HG03575 (cell line): ENCODE results near the gene ATP5F1E.

Source experiments
- ATAC-seq: cut with Tn5 transposase; IDR thresholded peaks from one replicate; pipeline ENCODE4 v1.9.1; 2021; ENCODE audit not compliant: unreplicated experiment, insufficient number of reproducible peaks, low FRiP score; ENCODE audit errors: extremely low read depth

Gene ATP5F1E

DNA sequence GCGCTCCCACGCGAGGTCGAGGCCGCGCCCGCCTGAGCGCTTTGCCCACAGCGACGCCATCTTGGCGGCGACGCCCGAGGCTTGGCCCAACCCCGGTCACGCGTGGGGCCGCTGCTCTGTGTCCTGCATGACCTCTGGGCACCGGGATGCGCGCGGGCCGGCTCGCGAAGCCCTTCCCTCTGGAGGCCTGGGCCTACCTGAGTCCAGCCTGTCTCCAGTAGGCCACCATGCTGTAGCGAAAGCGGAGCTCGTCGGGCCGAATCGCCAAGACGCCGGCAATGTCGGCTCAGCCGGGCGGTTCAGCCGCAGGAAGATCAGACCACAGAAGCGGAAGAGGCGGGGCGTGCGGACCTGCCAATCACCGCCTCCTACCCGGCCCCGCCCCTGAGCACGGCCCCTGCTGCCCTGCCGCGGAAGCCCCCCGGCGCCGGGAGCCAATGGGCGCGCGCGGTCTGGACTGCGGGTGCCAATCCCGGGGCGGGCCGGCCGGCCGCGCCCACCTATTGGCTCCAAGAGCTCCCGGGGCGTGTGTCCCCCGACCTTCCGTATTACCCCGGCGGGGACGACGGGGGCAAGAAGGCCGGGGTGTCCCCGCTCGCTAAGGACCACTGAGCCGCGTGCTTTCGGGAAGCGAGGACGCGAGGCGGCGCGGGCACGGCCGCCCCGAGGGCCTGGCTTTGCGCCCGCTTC is at the start of gene ATP5F1E:
ATP5F1E (minus strand) TSS at position 313 of the 690 bp plus-strand sequence; CDS start at position 229, 84 bp downstream.
- ATAC-seq: no peak

DNA sequence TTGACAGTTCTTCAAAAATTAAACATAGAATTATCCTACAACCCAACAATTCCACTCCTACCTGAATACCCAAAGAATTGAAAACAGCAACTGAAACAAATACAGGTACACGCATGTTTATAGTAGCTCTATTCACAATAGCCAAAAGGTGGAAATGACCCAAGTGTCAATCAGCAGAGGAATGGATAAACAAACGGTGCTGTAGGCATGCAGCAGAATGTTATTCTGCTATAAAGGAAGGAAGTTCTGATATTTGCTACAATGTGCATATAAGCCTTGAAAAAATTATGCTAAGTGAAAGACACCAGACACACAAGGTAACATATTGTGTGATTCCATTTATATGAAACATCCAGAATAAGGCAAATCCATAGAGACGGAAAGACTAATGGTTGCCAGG is 48.9 kb upstream of the ATP5F1E start:
- no peak for ATAC-seq

DNA sequence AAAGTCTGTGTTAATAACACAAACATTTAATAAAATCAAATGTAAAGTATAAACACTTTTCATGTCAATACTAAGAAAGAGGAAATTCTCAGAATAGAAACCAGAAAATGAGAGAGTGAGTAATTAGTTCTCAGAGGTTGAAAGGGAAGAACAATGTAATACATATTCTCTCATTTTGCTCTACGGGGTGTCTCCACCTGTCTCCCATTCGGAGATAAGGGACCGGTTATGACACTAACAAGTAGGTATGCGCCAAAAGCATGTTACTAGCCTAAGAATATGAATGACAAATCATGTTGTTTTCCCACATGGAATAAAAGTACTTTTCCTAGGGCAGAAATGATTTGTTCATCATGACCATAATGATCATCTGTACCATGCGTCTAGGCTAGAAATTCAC is 46.1 kb upstream of the ATP5F1E start:
- ATAC-seq: no peak

DNA sequence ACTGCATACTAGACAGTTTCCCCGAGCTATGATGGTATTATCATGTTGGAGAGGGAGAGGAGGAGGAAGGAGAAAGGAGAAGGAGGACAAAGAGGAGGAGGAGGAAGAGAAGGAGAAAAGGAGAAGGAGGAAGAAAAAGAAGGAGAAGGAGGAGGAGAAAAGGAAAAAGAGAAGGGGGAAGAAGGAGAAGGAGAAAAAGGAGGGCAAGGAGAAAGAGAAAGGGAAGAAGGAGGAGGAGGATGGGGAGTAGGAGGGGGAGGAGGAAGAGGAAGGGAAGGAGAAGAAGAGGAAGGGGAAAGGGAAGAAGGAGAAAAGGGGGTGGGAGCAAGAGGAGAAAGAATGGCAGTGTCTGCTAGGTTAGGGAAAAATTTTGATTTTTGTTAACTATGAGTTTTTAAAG is 45.6 kb upstream of the ATP5F1E start:
- ATAC-seq: no peak

DNA sequence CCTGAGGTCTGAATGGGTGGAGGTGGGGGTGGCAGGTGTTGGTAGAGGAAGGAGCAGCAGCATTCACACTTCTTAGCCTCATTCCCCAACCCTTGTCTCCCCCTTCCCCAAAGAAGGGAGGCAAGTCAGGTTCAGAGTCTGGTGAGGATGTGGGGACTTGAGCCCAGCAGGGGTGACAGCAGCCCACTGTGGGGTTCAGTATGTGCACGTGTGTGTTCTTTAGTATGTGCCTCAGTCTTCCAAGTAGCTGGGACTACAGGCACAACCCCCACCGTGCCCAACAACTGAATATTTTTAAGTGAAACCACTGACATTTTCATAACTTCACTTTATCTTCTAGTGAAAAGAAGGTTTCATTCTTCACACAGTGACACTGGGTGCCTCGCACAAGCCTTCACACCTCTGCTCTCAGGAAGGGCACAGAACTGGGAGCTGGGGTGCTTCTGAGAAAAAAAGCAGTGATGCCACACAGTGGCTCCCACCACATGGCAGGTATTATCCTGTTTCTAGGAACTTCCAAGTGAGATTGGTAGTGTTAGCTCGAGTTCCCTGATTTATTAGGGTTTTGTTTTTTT is 43.9 kb upstream of the ATP5F1E start:
- no peak for ATAC-seq

DNA sequence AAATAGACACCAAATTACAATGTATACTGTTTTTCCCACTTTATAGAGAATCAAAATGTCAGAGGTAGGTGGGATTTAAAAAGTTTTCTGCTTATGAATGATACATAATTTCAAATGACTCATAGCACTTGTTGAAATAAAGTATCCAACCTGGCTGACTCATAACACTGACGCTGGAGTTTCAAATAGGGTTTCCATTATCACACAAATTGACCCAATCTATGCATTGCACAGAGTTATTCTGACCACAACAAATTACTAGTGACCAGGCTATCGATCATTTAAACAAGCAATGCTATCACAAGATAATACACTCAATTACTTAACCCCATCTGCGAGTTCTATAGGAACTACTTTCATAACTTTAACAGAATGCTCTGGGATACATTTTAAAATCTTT is 42.3 kb upstream of the ATP5F1E start:
- ATAC-seq: no peak

DNA sequence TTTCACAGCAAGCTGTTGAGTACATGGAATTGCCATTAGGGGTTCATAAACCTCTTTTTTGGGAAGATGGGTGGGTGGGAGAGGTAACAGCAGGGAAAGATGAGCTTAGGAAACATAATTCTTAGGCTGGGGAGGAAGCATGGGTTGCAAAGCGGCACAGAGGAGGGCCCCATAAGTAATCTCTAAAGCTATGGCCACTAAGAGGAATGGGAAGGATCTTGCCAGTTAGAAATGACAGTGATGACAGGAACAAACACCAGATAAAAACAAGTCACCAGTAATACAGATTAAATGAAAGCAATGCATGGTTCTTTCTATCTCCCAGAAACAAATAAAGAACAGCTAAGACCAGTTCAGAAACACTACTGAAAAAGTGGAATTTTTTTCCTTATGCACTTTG is 41.4 kb upstream of the ATP5F1E start:
- no peak for ATAC-seq

DNA sequence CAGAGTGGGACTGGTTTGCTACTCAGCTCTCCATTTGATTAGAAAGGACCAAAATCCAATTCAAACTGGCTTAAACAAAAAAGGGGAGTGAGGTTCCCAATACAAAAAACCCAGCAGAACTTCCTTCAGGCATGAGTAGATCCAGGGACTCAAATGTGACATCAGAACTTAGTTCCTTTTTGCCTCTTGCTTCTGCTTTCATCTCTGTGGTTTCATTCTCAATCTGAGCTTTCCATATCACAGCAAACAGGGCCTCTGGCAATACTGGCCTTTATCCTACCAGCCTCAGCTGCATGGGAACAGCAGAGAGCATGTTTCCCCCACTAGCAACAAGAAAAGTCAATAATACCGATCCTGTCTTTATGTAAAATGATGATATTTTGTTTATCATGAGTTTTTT is 39.1 kb upstream of the ATP5F1E start:
- no peak for ATAC-seq

DNA sequence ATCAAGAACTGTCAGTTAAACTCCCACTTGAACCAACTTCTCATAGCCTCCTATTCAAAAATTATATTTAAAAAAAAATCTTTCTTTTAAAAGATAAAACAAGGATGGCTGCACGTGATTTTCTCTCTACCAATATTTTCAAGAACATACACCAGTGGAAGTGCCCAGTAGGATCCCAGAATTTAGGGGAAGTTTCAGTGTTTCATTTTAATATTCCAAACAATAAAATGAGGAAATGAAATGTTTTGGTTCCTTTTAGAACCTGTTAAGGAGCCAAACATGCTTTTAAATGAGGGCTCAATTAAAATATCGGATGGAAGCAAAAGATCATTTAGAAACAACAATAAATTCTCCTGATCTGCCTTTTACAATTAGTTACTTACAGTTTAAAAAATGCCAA is 36.9 kb upstream of the ATP5F1E start:
- ATAC-seq: no peak

DNA sequence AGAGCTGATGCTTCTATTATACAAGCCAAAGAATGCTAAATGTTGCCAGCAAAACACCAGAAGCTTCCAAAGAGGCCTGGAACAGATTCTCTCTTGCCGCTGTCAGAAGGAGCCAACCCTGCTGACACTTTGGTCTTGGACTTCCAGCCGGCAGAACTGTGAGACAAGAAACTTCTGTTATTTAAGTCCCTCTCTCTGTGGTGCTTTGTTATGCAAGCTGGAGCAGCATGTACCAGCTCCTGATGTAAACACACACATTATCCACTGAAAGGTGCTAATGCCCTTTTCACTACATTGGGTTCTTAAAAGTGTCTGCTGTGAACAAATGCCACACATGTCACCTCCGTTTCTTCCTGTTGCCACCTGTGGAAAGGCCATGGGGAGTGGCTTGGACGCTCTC is 36.4 kb upstream of the ATP5F1E start:
- ATAC-seq: no peak

DNA sequence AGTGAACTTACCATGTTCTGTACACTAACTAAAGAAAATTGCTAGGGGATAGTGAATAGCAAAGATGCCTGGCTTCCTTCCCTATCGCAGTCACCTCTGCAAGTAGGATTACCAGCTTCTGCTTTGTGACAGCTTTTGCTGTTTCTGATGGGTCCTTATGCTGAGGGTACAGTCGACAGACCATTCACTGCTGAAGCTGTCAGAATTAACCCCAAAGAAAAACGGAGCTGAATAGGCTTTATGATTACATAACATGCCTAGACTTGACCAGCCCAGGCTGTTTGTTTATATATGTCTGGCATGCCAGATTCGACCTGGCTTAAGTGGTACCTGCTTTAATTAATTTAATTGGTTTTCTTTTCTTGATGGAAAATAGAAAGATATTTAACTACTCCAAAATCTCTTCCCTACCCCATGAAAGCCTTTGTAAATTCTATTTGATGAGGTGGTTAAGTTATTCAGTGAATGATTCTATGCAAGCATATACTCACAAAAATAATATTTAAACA is 32.1 kb upstream of the ATP5F1E start:
- ATAC-seq: no peak

DNA sequence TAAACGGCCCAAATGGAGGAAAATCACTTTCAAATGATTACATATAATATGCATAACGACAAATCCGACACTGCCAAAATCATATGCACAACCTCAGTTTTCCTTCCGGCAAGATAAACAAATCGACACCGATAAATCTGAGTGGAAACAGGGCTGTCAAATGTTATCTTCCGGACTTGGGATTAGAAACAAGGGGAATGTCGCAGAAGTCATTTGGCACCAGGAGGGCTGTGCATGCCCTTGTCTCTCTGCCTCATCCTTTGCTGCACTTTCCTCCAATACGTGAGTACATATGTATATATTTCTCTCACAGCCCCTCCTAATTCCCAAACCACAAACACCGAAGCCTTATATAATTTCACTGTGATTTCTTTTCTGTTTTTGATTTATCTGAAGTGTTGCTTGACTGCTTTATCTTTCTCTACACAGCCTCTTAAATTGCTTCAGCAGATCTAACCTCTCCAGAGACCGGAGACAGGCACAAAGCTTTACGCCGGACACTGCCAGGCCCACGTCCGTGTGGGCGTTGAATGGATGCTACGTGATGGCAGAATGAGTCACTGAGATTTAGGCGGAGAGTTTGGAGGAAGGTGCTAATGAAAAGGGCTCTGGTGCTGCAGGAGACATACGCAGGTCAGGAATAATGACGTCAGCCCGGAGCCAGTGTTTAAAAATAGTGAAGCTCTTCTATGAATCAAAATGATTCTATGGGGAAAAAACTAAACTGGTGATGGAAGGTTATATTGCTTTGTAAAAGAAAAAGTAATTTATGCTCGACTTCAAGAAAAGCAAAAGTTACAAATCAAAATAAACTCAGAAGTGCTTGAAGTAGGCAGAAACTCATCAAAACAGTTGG is 31.5 kb upstream of the ATP5F1E start:
- no peak for ATAC-seq

DNA sequence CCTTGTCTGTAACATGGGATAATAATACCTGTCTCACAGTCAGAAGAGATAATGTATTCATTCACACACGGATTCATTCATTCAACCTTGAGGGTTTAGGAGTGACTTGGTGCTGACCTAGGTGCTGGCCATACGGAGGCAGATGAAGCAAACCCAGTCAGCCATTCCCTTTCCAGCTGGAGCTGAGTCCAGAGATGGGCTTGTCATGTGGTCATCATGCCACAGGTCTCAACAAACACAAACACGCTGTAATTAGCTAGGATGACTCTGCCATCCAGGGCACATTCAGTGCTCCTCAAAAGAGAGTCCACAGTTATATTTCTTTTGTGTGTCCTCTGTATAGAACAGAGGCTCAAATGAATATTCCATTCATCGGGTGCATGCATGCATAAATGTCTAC is 29.9 kb upstream of the ATP5F1E start:
- ATAC-seq: no peak

DNA sequence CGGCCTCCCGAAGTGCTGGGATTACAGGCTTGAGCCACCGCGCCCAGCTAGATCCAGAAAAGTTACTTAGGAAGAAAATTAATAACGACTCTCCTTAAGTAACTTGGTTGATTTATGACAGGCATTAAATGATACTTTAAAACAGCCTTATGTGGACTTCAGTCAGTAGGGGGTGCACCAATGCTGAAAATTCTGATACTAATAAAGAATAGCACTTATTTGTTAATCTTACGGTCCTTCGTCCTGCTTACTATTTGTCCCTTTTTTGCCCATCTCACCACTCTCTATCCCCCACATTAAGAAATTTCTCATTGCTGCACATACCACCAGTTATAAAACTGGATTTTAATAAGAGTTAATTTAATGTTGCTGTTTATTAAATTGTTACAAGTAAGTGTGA is 23.2 kb upstream of the ATP5F1E start:
- ATAC-seq: no peak

DNA sequence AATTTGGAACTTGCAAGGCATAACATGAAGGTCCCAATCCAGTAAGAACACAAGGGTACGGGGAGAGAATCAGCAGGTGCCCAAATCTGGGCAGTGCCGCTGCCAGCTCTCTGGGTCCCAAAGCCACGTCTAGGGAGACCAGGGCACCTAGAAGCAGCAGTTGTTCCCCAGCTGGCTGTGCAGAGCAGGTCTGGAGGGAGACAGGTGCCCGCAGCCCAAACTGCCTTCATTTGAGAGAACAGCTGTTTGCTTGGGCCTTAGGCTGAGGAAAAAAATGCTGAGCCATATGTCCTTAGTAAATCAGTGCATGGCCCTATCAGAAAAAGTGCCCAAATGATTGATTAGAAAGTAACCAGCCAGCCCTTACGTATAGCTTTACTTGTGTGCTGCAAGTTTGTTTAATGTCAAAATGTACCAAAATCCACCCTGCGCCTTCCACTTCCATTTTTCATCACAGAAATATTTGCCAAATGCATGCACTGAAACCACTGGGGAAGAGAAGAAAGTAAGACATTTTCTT is 19.6 kb upstream of the ATP5F1E start:
- no peak for ATAC-seq

DNA sequence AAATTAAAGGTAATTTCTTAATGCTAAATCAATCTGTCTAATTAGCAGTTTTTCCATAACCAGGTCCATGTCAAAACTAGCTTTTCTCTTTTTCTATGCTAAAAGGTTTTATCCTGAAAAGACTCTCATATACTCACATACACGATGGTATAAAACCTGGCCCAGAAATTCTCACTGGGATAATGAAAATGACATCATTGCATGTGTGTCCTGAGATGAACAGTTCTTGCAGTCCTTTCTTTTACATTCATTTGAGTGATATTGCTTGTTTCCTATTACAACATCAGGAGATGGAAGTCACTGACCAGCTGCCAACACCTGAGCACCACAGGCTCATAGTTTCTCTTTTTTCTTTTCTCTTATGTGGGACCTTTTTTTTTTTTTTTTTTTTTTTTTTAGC is 18.3 kb upstream of the ATP5F1E start:
- no peak for ATAC-seq

DNA sequence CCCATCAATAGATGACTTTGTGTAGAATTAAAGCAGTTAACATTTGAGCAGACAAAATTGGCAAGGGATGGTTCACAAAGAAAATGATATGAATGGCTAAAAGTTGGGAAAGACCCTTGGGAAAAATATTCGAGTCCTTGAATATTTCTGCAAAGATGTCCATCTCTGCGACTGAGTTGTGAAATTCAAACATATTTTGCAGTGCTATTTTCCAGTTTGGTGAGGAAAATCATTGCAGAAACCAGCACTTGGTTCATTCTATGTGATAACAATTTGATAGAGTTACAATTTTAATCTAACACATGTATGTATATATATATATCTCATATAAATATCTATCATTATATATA is 16.5 kb upstream of the ATP5F1E start:
- no peak for ATAC-seq

DNA sequence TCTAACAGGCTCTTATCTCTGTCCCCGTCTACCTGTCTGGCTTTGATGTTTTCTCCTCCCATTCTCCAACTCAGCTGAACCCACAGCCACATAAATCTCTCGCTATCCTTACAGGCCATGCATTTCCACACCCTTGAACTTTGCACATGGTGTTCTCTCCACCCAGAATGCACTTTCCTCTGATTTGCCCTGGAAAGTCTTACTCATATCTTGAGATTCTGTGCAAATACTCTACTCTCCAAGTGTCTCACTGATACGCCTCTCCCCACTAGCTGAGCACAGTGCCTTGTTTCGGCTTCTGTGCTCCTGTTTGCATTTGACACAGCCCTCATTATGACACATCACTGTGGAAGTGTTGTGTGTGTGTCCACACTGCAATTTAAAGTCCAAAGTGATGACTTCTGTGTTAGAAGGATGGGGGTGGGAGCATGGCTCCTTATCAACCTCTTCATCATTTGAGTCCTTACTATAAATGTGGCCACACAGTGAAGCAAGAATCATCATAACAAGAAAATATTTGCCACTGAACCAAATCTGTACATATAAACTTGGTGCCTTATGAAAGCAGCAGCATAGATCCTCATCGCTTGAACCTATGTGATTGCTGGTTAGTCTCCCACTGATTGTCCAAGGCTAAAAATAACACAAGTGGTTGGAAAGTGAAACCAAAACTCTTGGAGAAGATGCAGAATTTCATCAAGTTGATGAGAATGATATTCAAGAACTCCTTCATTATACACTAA is 16.0 kb upstream of the ATP5F1E start:
- ATAC-seq: no peak

DNA sequence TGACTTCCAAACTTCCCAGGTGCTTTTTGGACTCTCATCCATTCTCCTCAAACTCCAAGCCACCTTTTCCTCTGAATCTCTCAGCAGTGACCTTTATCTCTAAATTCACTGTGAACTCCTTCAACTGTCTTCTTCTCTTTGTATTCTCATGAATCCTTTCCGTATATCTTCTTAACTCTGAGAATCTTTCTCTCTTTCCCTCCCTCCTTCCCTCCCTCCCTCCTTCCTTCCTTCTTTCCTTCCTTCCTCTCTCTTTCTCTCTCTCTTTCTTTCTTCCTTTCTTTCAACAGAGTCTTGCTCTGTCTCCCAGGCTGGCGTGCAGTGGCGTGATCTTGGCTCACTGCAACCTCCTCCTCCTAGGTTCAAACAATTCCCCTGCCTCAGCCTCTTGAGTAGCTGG is 14.7 kb upstream of the ATP5F1E start:
- no peak for ATAC-seq
